AG09309 (cell line): Measurements from ENCODE around the gene AJAP1.

Source experiments
- DNase-seq: peaks from one replicate; pipeline ENCODE4 v3.0.0-alpha.2; 2010; ENCODE audit warnings: low read depth
- H3K4me3 ChIP-seq: 2 replicates; pipeline ENCODE4 v1.5.1; 2011; ENCODE audit warnings: mild to moderate bottlenecking, low read depth, low read length, moderate library complexity; ENCODE audit not compliant: control insufficient read depth
- CTCF ChIP-seq: IDR thresholded peaks from 2 replicates; pipeline ENCODE4 v1.5.1; 2011; ENCODE audit warnings: mild to moderate bottlenecking, low read depth, low read length, inconsistent platforms; ENCODE audit not compliant: insufficient read depth, control insufficient read depth; ENCODE audit errors: missing control alignments

Gene AJAP1

GRCh38 chr1:4755301-4755845, 101.0 kb downstream of the AJAP1 start:
- H3K4me3 ChIP-seq = no peak overlapping the region
- no peak for TF ChIP-seq CTCF
- no peak for DNase-seq

- no peak for TF ChIP-seq CTCF
- no peak overlapping the region for H3K4me3 ChIP-seq
Observed at GRCh38 chr1:4755864-4756504, 101.6 kb downstream of the AJAP1 start.

GRCh38 chr1:4756851-4757580, 102.6 kb downstream of the AJAP1 start:
- no peak overlapping the region for H3K4me3 ChIP-seq
- no peak for DNase-seq
- no peak for TF ChIP-seq CTCF

More at GRCh38 chr1:4755864-4756504, 101.6 kb downstream of the AJAP1 start:
- DNase-seq = no peak

GRCh38 chr1:4759671-4760070, 105.3 kb downstream of the AJAP1 start:
- H3K4me3 ChIP-seq = no peak overlapping the region
- TF ChIP-seq CTCF = no peak
- DNase-seq = no peak

GRCh38 chr1:4760088-4760487, 105.7 kb downstream of the AJAP1 start:
- no peak for DNase-seq

GRCh38 chr1:4761324-4761723, 106.9 kb downstream of the AJAP1 start:
- no peak for TF ChIP-seq CTCF
- no peak overlapping the region for H3K4me3 ChIP-seq
- DNase-seq = no peak

More at GRCh38 chr1:4760088-4760487, 105.7 kb downstream of the AJAP1 start:
- no peak for TF ChIP-seq CTCF
- H3K4me3 ChIP-seq = no peak overlapping the region
